Measurements from ENCODE around the gene NUPR1. TPM values are rescaled to one million over a fixed set of nuclear protein-coding genes. Genes with fewer than 3 reads are reported as not detected.

NUPR1 gene
- polyA plus RNA-seq, 1 experiment: 108 TPM

GRCh38 chr16:28526201-28527099 lies 12.3 kb downstream of the NUPR1 start:
- H3K4me3 ChIP-seq (ENCODE audit: low read depth, low read length): no peak overlapping the region
- no peak overlapping the region for H3K27ac ChIP-seq (ENCODE audit: low read depth, low read length)
- DNase-seq (ENCODE audit: low read depth, low spot score): no peak
- no peaks in the 10 kb centered on the region for H3K9me3 ChIP-seq (ENCODE audit: control insufficient read depth, insufficient read depth, low read length)
- ChIA-PET CTCF (no interaction called here), POLR2A (interaction anchor here (0.6 kb wide), 1 partner anchor 36 kb away, joined by 4 read pairs; no protein-coding TSS in a partner anchor)
- H3K27me3 ChIP-seq (ENCODE audit: control insufficient read depth, insufficient read depth, low read length): no peaks in the 10 kb centered on the region
- TF ChIP-seq CTCF (IDR thresholded peaks at IDR 0.05; ENCODE audit: low read depth, low read length): no peak

- H3K9me3 ChIP-seq (ENCODE audit: control insufficient read depth, insufficient read depth, low read length): no peaks in the 10 kb centered on the region
- TF ChIP-seq CTCF (IDR thresholded peaks at IDR 0.05; ENCODE audit: low read depth, low read length): no peak
- ChIA-PET CTCF (no interaction called here), POLR2A (no interaction called here)
- no peak for DNase-seq (ENCODE audit: low read depth, low spot score)
- H3K27me3 ChIP-seq (ENCODE audit: control insufficient read depth, insufficient read depth, low read length): no peaks in the 10 kb centered on the region
- no peak overlapping the region for H3K4me3 ChIP-seq (ENCODE audit: low read depth, low read length)
- no peak overlapping the region for H3K27ac ChIP-seq (ENCODE audit: low read depth, low read length)
Observed at GRCh38 chr16:28524681-28525171, 14.0 kb downstream of the NUPR1 start.

GRCh38 chr16:28522792-28523191 lies 16.0 kb downstream of the NUPR1 start:
- TF ChIP-seq CTCF (IDR thresholded peaks at IDR 0.05; ENCODE audit: low read depth, low read length): no peak
- no peak overlapping the region for H3K4me3 ChIP-seq (ENCODE audit: low read depth, low read length)
- no peak overlapping the region for H3K27ac ChIP-seq (ENCODE audit: low read depth, low read length)
- POLR2A ChIA-PET: no interaction called here
- CTCF ChIA-PET: no interaction called here
- no peaks in the 10 kb centered on the region for H3K9me3 ChIP-seq (ENCODE audit: control insufficient read depth, insufficient read depth, low read length)
- no peaks in the 10 kb centered on the region for H3K27me3 ChIP-seq (ENCODE audit: control insufficient read depth, insufficient read depth, low read length)
- DNase-seq (ENCODE audit: low read depth, low spot score): no peak

GRCh38 chr16:28521436-28521835 lies 17.3 kb downstream of the NUPR1 start:
- ChIA-PET CTCF (no interaction called here), POLR2A (no interaction called here)
- H3K27ac ChIP-seq (ENCODE audit: low read depth, low read length): no peak overlapping the region
- no peak for DNase-seq (ENCODE audit: low read depth, low spot score)
- H3K27me3 ChIP-seq (ENCODE audit: control insufficient read depth, insufficient read depth, low read length): no peaks in the 10 kb centered on the region
- TF ChIP-seq CTCF (IDR thresholded peaks at IDR 0.05; ENCODE audit: low read depth, low read length): no peak
- H3K9me3 ChIP-seq (ENCODE audit: control insufficient read depth, insufficient read depth, low read length): no peaks in the 10 kb centered on the region
- H3K4me3 ChIP-seq (ENCODE audit: low read depth, low read length): no peak overlapping the region

- TF ChIP-seq CTCF (IDR thresholded peaks at IDR 0.05; ENCODE audit: low read depth, low read length): no peak
- no peak overlapping the region for H3K27ac ChIP-seq (ENCODE audit: low read depth, low read length)
- no peak overlapping the region for H3K4me3 ChIP-seq (ENCODE audit: low read depth, low read length)
- POLR2A ChIA-PET: no interaction called here
- CTCF ChIA-PET: no interaction called here
- no peaks in the 10 kb centered on the region for H3K9me3 ChIP-seq (ENCODE audit: control insufficient read depth, insufficient read depth, low read length)
- DNase-seq (ENCODE audit: low read depth, low spot score): no peak
- no peaks in the 10 kb centered on the region for H3K27me3 ChIP-seq (ENCODE audit: control insufficient read depth, insufficient read depth, low read length)
Observed at GRCh38 chr16:28520672-28521071, 18.1 kb downstream of the NUPR1 start.
